SW480 (cell line): ENCODE measurements around the gene LCA5.
"Not testable (repeated sequence)": the region's sequence is repeated elsewhere in the genome, so short reads cannot be mapped to it uniquely, and the experiment has no call there.

Source experiments
- DNase-seq: peaks from one replicate; pipeline ENCODE4 v3.0.0-alpha.2; 2016; ENCODE audit warnings: low spot score

Gene LCA5

GRCh38 chr6:79466207-79466834 lies 70.9 kb downstream of the LCA5 start:
- DNase-seq, result no peak

- no peak for DNase-seq
Observed at GRCh38 chr6:79465381-79465780, 71.8 kb downstream of the LCA5 start.

GRCh38 chr6:79463621-79464050 lies 73.6 kb downstream of the LCA5 start:
- DNase-seq, result peak; percentile 91

GRCh38 chr6:79461205-79461604 lies 76.0 kb downstream of the LCA5 start:
- DNase-seq, result peak; percentile 42

- DNase-seq, result no peak
Observed at GRCh38 chr6:79455446-79455845, 81.8 kb downstream of the LCA5 start.

GRCh38 chr6:79453558-79454042 lies 83.6 kb downstream of the LCA5 start:
- peak; percentile 47 for DNase-seq

- DNase-seq, result no peak
Observed at GRCh38 chr6:79450984-79451383, 86.2 kb downstream of the LCA5 start.

GRCh38 chr6:79446006-79446405 lies 91.2 kb downstream of the LCA5 start:
- DNase-seq, result no peak

- DNase-seq, result not testable (repeated sequence)
Observed at GRCh38 chr6:79443876-79444275, 93.4 kb downstream of the LCA5 start.

GRCh38 chr6:79441192-79441591 lies 96.0 kb downstream of the LCA5 start:
- DNase-seq, result no peak

GRCh38 chr6:79440598-79440997 lies 96.6 kb downstream of the LCA5 start:
- no peak for DNase-seq

GRCh38 chr6:79438030-79438429 lies 99.2 kb downstream of the LCA5 start:
- DNase-seq, result no peak

GRCh38 chr6:79436241-79436640 lies 101.0 kb downstream of the LCA5 start:
- no peak for DNase-seq

- DNase-seq, result no peak
Observed at GRCh38 chr6:79435746-79436145, 101.5 kb downstream of the LCA5 start.
